Stomach (tissue), 9 donors: ENCODE measurements around the gene MTMR2. TPM values are rescaled to one million over a fixed set of nuclear protein-coding genes. Genes with fewer than 3 reads are reported as not detected.

Experiments used
- DNase-seq, 2 donors: peaks; one replicate each; pipeline versions ENCODE4 v3.0.0 to v3.0.0-alpha.2; 2013 to 2019
- H3K27ac ChIP-seq, 5 donors: fragments of 200-600 bp in 4 of 5; sonication (generic) in 4 of 5; one replicate each; pipeline ENCODE4 v1.5.1; 2013 to 2019; ENCODE audit warnings: mild to moderate bottlenecking in 1 of 5, moderate library complexity in 1 of 5
- H3K27me3 ChIP-seq, 3 donors: fragments of 200-600 bp; sonication (generic); one replicate each; pipeline ENCODE4 v1.5.1; 2017 to 2019; ENCODE audit warnings: mixed run types in 1 of 3
- H3K36me3 ChIP-seq, 4 donors: fragments of 200-600 bp; sonication (generic); 1 replicate in 3 of 4; 2 replicates in 1 of 4; pipeline ENCODE4 v1.5.1; 2016 to 2019
- H3K4me1 ChIP-seq, 4 donors: fragments of 200-600 bp; sonication (generic); one replicate each; pipeline ENCODE4 v1.5.1; 2016 to 2019
- H3K4me3 ChIP-seq, 4 donors: fragments of 200-600 bp; sonication (generic) in 3 of 4; one replicate each; pipeline ENCODE4 v1.5.1; 2016 to 2019; ENCODE audit warnings: mild to moderate bottlenecking in 1 of 4
- H3K9me3 ChIP-seq, 4 donors: fragments of 200-600 bp; sonication (generic); one replicate each; pipeline ENCODE4 v1.5.1; 2016 to 2019
- EP300 ChIP-seq: sonication (generic); formaldehyde crosslinking; IDR thresholded peaks from one replicate; pipeline ENCODE4 v1.6.1; 2017; ENCODE audit warnings: antibody characterized with exemption
- POLR2A ChIP-seq, 4 donors: fragments of 450-650 bp; IDR thresholded peaks; one replicate each; pipeline ENCODE4 v1.6.1; 2016; ENCODE audit warnings: antibody characterized with exemption in 4 of 4, control low read depth in 2 of 4, mild to moderate bottlenecking in 1 of 4, moderate library complexity in 1 of 4
- POLR2AphosphoS5 ChIP-seq, 3 donors: sonication (generic); formaldehyde crosslinking; IDR thresholded peaks; one replicate each; pipeline ENCODE4 v1.6.1; 2016; ENCODE audit warnings: antibody characterized with exemption in 3 of 3
- WGBS, 5 donors: extraction: QIAGEN DNeasy Blood & Tissue Kit in 3 of 5; methylation state at CpG; one replicate each; pipeline versions ENCODE4 v1.1.5 to v1.1.7; 2013 to 2018; 5-methylcytosine and 5-hydroxymethylcytosine counted together
- intact Hi-C: fragments of 100-400 bp; cut with DNase I; formaldehyde crosslinking; loops from one replicate; pipeline ENCODE4 v1.15.1; 2023; ENCODE audit warnings: low total_unique reads
- polyA plus RNA-seq, 3 donors: library from polyadenylated mRNA; stranded (reverse); fragments of 200-250 nt; gene quantifications; one replicate each; pipeline ENCODE4 v1.2.3, GENCODE V29; 2013
- total RNA-seq, 5 donors: library from RNA; depleted of rRNA; stranded (reverse); fragments of >200 nt; gene quantifications; one replicate each; pipeline versions ENCODE4 v1.1.0 to v1.2.3, GENCODE V29; 2014 to 2016
- TF ChIP-seq, protein P1 (sequence below), 7 experiments: fragments of 450-650 bp in 4 of 7; fragments of 200-600 bp in 3 of 7; sonication (generic) in 3 of 7; IDR thresholded peaks; one replicate each; pipeline ENCODE4 v1.5.1; 2016 to 2019; ENCODE audit warnings: antibody characterized with exemption in 7 of 7, control low read depth in 2 of 7, mild to moderate bottlenecking in 1 of 7
- donor health status: healthy with polysubstance abuse.
- donor health status: Bipolar disorder and iron deficiency.
- donor health status: healthy.

The MTMR2 gene
- total and polyA plus RNA-seq, 8 donors, result 4.9 to 201 (median 20.1) TPM

DNA sequence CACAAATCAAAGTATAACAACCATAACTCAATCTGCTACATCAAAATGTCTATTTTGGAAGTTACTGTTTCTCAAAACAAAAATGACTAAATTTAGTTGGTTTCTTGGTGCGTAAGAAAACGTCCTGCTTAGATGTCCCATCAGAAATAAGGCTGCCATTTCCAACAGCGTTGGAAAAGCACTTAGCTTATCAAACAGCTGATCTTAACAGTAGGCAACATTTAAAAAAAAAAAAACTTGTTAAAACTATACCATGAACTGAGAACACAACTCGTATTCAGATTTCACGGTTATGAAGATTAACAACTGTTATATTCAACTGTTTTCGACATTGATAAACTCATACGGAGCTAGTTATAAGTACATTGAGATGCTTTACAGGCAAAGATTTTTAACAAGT, 131.2 kb downstream of the MTMR2 start:
- Histone ChIP-seq H3K36me3 (no peaks in the 10 kb centered on the region), H3K27me3 (no peaks in the 10 kb centered on the region), H3K27ac (no peak overlapping the region), H3K4me1 (peaks cover 22 to 45% (median 32%) of the 10 kb centered on the region in 4 donors), H3K9me3 (no peaks in the 10 kb centered on the region), H3K4me3 (no peak overlapping the region)
- no peak for DNase-seq
- WGBS, 5 donors, result 91 to 94% (median 93%) methylated on average over 7 of the region's 7 CpGs
- TF ChIP-seq POLR2AphosphoS5 (IDR thresholded peaks at IDR 0.05), result no peak
- intact Hi-C loops, result no loop called here

DNA sequence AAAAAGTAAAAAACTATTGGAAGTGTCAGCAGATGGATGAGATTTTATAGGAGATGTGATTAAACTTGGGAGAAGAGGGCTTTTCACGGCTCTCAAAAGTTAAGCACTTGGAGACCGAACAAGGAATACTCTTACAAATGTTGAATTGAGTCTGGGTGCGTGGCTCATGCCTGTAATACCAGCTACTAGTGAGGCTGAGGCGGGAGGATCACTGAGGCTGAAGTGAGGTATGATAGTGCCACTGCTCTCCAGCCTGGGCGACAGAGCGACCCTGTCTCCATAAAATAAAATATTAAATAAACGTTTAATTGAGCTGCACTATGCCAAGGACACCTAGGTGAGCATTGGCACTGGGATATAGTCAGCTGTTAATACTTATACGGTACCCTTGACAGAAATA, 131.7 kb downstream of the MTMR2 start:
- 81 to 85% (median 83%) methylated on average over 8 of the region's 8 CpGs for WGBS, 5 donors
- no peaks in the 10 kb centered on the region for H3K27me3 ChIP-seq
- intact Hi-C loops, result no loop called here
- H3K9me3 ChIP-seq, result no peaks in the 10 kb centered on the region
- H3K4me1 ChIP-seq, result peaks cover 22 to 45% (median 34%) of the 10 kb centered on the region in 4 donors
- no peak overlapping the region for H3K27ac ChIP-seq
- H3K36me3 ChIP-seq, result peaks cover 0 to 4% (median 2%) of the 10 kb centered on the region in 4 donors
- TF ChIP-seq, protein P1, sequence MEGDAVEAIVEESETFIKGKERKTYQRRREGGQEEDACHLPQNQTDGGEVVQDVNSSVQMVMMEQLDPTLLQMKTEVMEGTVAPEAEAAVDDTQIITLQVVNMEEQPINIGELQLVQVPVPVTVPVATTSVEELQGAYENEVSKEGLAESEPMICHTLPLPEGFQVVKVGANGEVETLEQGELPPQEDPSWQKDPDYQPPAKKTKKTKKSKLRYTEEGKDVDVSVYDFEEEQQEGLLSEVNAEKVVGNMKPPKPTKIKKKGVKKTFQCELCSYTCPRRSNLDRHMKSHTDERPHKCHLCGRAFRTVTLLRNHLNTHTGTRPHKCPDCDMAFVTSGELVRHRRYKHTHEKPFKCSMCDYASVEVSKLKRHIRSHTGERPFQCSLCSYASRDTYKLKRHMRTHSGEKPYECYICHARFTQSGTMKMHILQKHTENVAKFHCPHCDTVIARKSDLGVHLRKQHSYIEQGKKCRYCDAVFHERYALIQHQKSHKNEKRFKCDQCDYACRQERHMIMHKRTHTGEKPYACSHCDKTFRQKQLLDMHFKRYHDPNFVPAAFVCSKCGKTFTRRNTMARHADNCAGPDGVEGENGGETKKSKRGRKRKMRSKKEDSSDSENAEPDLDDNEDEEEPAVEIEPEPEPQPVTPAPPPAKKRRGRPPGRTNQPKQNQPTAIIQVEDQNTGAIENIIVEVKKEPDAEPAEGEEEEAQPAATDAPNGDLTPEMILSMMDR (IDR thresholded peaks at IDR 0.05), result no peak
- TF ChIP-seq POLR2AphosphoS5 (IDR thresholded peaks at IDR 0.05) (no peak), EP300 (no peak), POLR2A (IDR thresholded peaks at IDR 0.05) (no peak)
- DNase-seq, result no peak
- H3K4me3 ChIP-seq, result peak overlapping the region in 1 of 4 donors; percentile 91

DNA sequence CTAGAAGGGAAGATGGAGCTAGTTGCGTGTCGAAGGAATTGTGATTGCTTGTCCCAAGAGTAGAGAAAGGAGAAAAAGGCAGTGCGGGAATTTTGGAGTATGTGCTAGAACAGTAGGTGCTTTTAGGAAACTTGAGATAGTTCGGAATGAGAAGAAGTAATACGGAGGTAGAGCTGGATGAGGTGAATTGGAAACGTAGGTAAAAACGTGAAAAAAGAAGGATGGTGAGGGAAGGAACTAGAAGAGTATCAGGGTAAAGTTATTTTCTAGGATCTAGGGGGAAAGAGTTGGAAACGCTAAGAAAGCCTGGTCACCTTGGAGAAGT, 132.2 kb downstream of the MTMR2 start:
- Histone ChIP-seq H3K27ac (peak overlapping the region in 3 of 5 donors; percentile 98 to 99 (median 99)), H3K4me3 (peak overlapping the region; percentile 66 to 91 (median 77))
- no peak for DNase-seq

DNA sequence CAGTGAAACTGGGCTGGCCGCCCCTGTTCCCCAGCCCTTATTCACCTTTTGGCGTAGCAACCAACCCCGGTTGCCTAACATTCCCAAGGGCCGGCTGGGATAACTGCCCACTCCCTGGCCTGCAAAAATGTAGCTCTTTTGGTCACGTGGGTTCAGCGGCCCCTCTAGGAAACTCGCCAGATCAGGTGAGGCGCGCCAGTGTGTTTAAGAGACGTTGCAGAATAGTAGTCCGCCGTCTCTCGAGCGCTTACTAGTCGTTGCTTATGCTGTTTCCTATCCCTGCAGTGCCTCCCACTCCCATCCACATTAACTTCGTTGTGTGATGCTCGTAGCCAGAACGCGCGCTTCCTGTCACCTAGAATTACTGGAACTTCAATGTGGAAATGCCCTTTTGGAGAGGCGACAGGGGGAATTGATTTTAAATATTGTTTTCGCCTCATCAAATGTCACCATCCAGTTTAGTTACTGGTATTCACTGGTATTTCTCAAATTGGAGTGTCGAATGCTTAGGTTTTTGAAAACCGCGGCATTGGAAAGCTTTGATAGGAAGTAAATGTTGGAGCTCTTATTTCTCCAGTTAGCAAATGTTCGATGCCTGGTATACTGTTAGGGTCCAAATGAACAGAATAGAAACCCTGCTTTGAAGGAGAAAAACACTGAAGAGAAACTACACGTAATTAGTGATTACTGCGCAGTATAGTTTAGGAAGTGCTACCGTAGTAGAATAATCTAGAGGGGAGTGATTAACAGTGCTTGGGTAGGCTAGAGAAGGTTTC, 132.8 kb downstream of the MTMR2 start:
- WGBS, 5 donors, result 2 to 5% (median 3%) methylated on average over 23 to 29 of the region's 29 CpGs
- H3K4me3 ChIP-seq, result peak overlapping the region; percentile 66 to 91 (median 77)
- H3K27ac ChIP-seq, result peak overlapping the region; percentile 93 to 100 (median 99)
- peaks cover under 1 to 15% (median 10%) of the 10 kb centered on the region in 4 donors for H3K36me3 ChIP-seq
- intact Hi-C loops, result no loop called here
- TF ChIP-seq POLR2AphosphoS5 (IDR thresholded peaks at IDR 0.05) (peak in 2 of 3 donors; percentile 10 to 27), POLR2A (IDR thresholded peaks at IDR 0.05) (no peak)
- no peaks in the 10 kb centered on the region for H3K27me3 ChIP-seq
- peak; percentile 71 to 91 for DNase-seq
- H3K9me3 ChIP-seq, result no peaks in the 10 kb centered on the region
- H3K4me1 ChIP-seq, result peaks cover 22 to 50% (median 34%) of the 10 kb centered on the region in 4 donors

More for the DNA sequence above, 132.2 kb downstream of the MTMR2 start:
- Histone ChIP-seq H3K9me3 (no peaks in the 10 kb centered on the region), H3K36me3 (peaks cover 0 to 9% (median 7%) of the 10 kb centered on the region in 4 donors), H3K4me1 (peaks cover 22 to 49% (median 34%) of the 10 kb centered on the region in 4 donors), H3K27me3 (no peaks in the 10 kb centered on the region)
- 19 to 41% (median 31%) methylated on average over 8 of the region's 8 CpGs for WGBS, 5 donors
- intact Hi-C loops, result no loop called here
- TF ChIP-seq EP300 (no peak), POLR2A (IDR thresholded peaks at IDR 0.05) (no peak), POLR2AphosphoS5 (IDR thresholded peaks at IDR 0.05) (no peak)
- TF ChIP-seq, protein P1 (IDR thresholded peaks at IDR 0.05), result no peak

DNA sequence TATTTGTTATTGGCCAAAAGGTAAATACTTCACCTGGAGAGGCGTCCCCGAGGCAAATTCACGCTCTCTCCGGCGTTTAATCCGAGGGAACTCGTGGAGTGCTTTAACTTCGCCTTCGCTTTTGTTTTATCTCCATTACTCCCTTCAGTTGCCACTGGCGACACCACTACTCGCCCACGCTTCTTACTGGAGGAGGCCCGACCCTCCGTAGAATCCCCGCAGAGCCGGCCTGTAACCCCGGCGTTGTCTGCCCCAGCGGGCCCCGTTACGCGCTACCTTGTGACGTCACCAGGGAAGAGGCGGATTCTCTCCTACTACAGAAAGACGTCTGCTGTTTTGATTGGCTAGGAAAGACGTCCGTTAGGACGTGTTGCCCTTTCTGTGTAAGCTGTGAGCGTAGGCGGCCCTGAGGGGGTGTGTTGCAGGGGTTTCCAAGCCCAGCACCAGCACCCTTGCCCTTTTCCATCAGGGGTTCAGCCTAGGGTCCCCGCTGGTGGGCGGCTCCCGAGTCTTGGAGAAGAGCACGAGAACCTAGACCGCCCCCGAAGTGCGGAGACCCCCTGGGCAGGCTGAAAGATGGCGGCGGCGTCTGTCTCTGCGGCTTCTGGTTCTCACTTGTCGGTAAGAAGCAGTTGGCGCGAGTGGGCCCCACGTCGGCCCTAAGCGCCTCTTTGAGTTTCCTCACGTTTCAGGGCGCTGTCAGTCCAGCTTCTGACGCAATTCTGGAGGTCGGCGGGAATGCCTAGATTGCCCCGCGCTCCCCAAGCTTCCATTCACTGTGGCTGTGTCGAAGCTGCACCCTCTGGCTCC, 133.6 kb downstream of the MTMR2 start, which contains the start of gene CEP57:
CEP57 (plus strand) TSS at position 376 of the 810 bp plus-strand sequence; CDS start at position 577, 201 bp downstream.
- TF ChIP-seq, protein P1 (IDR thresholded peaks at IDR 0.05), result no peak
- TF ChIP-seq POLR2AphosphoS5 (IDR thresholded peaks at IDR 0.05), result peak; percentile 69 to 70 (median 70)
- TF ChIP-seq POLR2A (IDR thresholded peaks at IDR 0.05), result peak in 2 of 4 donors; percentile 16 to 32
- Histone ChIP-seq H3K27ac (peak within 1 kb of the TSS; percentile 93 to 100 (median 99)), H3K27me3 (no peaks in the 10 kb centered on the region), H3K9me3 (no peaks in the 10 kb centered on the region), H3K36me3 (peaks cover 8 to 23% (median 18%) of the 10 kb centered on the region in 4 donors), H3K4me3 (peak within 1 kb of the TSS; percentile 66 to 91 (median 77)), H3K4me1 (peaks cover 22 to 54% (median 34%) of the 10 kb centered on the region in 4 donors)
- intact Hi-C loops, result no loop called here
- peak; percentile 96 to 99 for DNase-seq
- 0 to 1% (median 0%) methylated on average over 41 to 55 of the region's 55 CpGs for WGBS, 5 donors
